Testis (tissue), 2 donors: ENCODE results near the gene GARIN6.

ENCODE experiments used
- CTCF ChIP-seq, 3 experiments: fragments of 450-650 bp in 2 of 3; fragments of 200-600 bp in 1 of 3; sonication (generic) in 1 of 3; IDR thresholded peaks; one replicate each; pipeline ENCODE4 v1.5.1; 2016 to 2019; ENCODE audit warnings: antibody characterized with exemption in 3 of 3, mild to moderate bottlenecking in 2 of 3, moderate library complexity in 1 of 3
- POLR2A ChIP-seq: fragments of 450-650 bp; IDR thresholded peaks from one replicate; pipeline ENCODE4 v1.6.1; 2017; ENCODE audit warnings: antibody characterized with exemption, mild to moderate bottlenecking, moderate library complexity

GRCh38 chr12:99600388-99600787 lies 47.2 kb upstream of the GARIN6 start:
- no peak for TF ChIP-seq CTCF (IDR thresholded peaks at IDR 0.05)
- TF ChIP-seq POLR2A = no peak
